Measurements from ENCODE around the gene TUBB1.

DNA sequence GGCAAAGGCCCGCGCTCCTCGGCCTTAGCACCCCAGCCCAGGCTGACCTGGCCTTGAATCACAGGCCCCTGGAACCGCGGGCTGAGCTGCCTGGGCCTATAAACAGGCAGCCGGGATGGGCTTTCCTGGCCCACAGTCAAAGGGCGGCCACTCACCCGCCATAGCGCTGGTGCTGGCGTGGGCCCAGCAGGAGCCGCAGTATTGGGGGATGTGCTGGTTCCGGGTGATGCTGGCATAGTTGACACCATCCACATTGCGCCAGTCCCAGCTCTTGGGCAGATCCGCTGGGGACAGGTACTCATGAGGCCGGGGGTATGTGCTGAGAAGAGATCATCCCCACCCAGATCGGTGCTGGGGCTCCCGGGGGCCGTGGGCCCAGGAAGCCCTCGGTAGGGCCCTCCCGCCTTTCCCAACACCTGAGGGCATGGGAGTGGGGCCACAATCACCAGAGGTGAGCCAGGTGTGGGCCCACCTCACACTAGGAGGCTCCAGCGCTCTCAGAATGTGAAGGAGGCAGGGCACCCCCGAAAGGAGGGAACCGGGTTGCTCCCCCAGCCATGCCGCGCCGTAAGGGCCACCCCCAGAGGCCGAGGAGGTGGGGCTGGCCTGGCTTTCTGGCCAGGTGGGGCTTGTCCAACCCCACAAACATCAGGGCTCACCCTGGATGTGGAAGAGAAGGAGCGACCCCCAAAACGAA is 12.9 kb upstream of the TUBB1 start:
- TF ChIP-seq, protein P1, sequence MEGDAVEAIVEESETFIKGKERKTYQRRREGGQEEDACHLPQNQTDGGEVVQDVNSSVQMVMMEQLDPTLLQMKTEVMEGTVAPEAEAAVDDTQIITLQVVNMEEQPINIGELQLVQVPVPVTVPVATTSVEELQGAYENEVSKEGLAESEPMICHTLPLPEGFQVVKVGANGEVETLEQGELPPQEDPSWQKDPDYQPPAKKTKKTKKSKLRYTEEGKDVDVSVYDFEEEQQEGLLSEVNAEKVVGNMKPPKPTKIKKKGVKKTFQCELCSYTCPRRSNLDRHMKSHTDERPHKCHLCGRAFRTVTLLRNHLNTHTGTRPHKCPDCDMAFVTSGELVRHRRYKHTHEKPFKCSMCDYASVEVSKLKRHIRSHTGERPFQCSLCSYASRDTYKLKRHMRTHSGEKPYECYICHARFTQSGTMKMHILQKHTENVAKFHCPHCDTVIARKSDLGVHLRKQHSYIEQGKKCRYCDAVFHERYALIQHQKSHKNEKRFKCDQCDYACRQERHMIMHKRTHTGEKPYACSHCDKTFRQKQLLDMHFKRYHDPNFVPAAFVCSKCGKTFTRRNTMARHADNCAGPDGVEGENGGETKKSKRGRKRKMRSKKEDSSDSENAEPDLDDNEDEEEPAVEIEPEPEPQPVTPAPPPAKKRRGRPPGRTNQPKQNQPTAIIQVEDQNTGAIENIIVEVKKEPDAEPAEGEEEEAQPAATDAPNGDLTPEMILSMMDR (IDR thresholded peaks at IDR 0.05) = no peak
- no peak for TF ChIP-seq POLR2A (IDR thresholded peaks at IDR 0.05)
